OCI-LY3 (cell line): ENCODE results near the gene SCNN1A.

Experiments used
- H2AFZ ChIP-seq: fragments of 200-600, 300-600 bp; shearing (Covaris generic); 2 replicates; pipeline ENCODE4 v1.6.0; 2014; ENCODE audit warnings: antibody characterized with exemption, low read depth, low read length
- H3K27ac ChIP-seq: fragments of 200-600, 300-600 bp; sonication (generic); 2 replicates; pipeline ENCODE4 v1.5.1; 2014; ENCODE audit warnings: mild to moderate bottlenecking, low read length, moderate library complexity, mixed read lengths
- H3K27me3 ChIP-seq: fragments of 200-600, 300-600 bp; sonication (generic); 2 replicates; pipeline ENCODE4 v1.6.1; 2014; ENCODE audit warnings: low read depth, low read length, mixed read lengths
- H3K36me3 ChIP-seq: fragments of 200-600, 300-600 bp; sonication (generic); replicated peaks from 2 replicates; pipeline ENCODE3; 2014; ENCODE audit warnings: low read depth, low read length, mixed read lengths
- H3K4me1 ChIP-seq: fragments of 300-600, 200-600 bp; sonication (generic); 2 replicates; pipeline ENCODE4 v1.6.1; 2014; ENCODE audit warnings: low read length, mixed read lengths
- H3K4me2 ChIP-seq: fragments of 200-600, 300-600 bp; sonication (generic); 2 replicates; pipeline ENCODE4 v1.6.1; 2014; ENCODE audit warnings: low read length, mixed read lengths
- H3K4me3 ChIP-seq: fragments of 300-600, 200-600 bp; sonication (generic); 2 replicates; pipeline ENCODE4 v1.5.1; 2014; ENCODE audit warnings: antibody characterized with exemption, mild to moderate bottlenecking, low read length, moderate library complexity
- H3K79me2 ChIP-seq: fragments of 300-600, 200-600 bp; shearing (Covaris generic); 2 replicates; pipeline ENCODE4 v1.6.1; 2014; ENCODE audit warnings: mild to moderate bottlenecking, low read length, mixed read lengths
- H3K9ac ChIP-seq: fragments of 300-600, 200-600 bp; shearing (Covaris generic); 2 replicates; pipeline ENCODE4 v1.6.0; 2014; ENCODE audit warnings: mild to moderate bottlenecking, low read length, moderate library complexity
- H3K9me3 ChIP-seq: fragments of 200-600, 300-600 bp; shearing (Covaris generic); 2 replicates; pipeline ENCODE4 v1.6.1; 2014; ENCODE audit warnings: low read length, mixed read lengths; ENCODE audit not compliant: insufficient read depth
- H4K20me1 ChIP-seq: fragments of 200-600, 300-600 bp; sonication (generic); 2 replicates; pipeline ENCODE4 v1.6.1; 2016; ENCODE audit warnings: low read length, mixed read lengths; ENCODE audit not compliant: insufficient read depth
- CTCF ChIP-seq: fragments of 200-600, 300-600 bp; sonication (generic); IDR thresholded peaks from 2 replicates; pipeline ENCODE4 v1.5.1; 2014; ENCODE audit warnings: antibody characterized with exemption, low read length, low read depth
- EZH2phosphoT487 ChIP-seq: fragments of 200-600 bp; shearing (Covaris generic); IDR thresholded peaks from 2 replicates; pipeline ENCODE4 v1.6.1; 2018; ENCODE audit warnings: antibody characterized with exemption, mixed run types, low read depth

SCNN1A gene

GRCh38 chr12:6396031-6396430 is 20.7 kb upstream of the SCNN1A start:
- no peak overlapping the region for H3K27ac ChIP-seq
- no peaks in the 10 kb centered on the region for H3K36me3 ChIP-seq
- no peaks in the 10 kb centered on the region for H4K20me1 ChIP-seq
- H3K9ac ChIP-seq = no peak overlapping the region
- peaks cover 15% of the 10 kb centered on the region; the same call in 1 of the 2 replicates for H3K27me3 ChIP-seq
- TF ChIP-seq CTCF (no peak), EZH2phosphoT487 (no peak)
- no peaks in the 10 kb centered on the region for H3K79me2 ChIP-seq
- no peaks in the 10 kb centered on the region for H3K4me1 ChIP-seq
- H3K4me2 ChIP-seq = no peak overlapping the region
- no peak overlapping the region for H2AFZ ChIP-seq
- no peaks in the 10 kb centered on the region for H3K9me3 ChIP-seq
- H3K4me3 ChIP-seq = no peak overlapping the region

- H3K27me3 ChIP-seq = peaks cover 12% of the 10 kb centered on the region; the same call in 1 of the 2 replicates
- no peaks in the 10 kb centered on the region for H3K9me3 ChIP-seq
- no peaks in the 10 kb centered on the region for H3K79me2 ChIP-seq
- no peaks in the 10 kb centered on the region for H4K20me1 ChIP-seq
- no peak overlapping the region for H2AFZ ChIP-seq
- no peak overlapping the region for H3K27ac ChIP-seq
- H3K9ac ChIP-seq = no peak overlapping the region
- TF ChIP-seq CTCF (no peak), EZH2phosphoT487 (no peak)
- no peaks in the 10 kb centered on the region for H3K4me1 ChIP-seq
- no peak overlapping the region for H3K4me2 ChIP-seq
- H3K4me3 ChIP-seq = no peak overlapping the region
- no peaks in the 10 kb centered on the region for H3K36me3 ChIP-seq
Observed at GRCh38 chr12:6394398-6394797, 19.0 kb upstream of the SCNN1A start.

GRCh38 chr12:6393109-6393508 is 17.7 kb upstream of the SCNN1A start:
- TF ChIP-seq EZH2phosphoT487 (no peak), CTCF (no peak)
- Histone ChIP-seq H3K27me3 (peaks cover 19% of the 10 kb centered on the region), H3K79me2 (no peaks in the 10 kb centered on the region), H3K9me3 (no peaks in the 10 kb centered on the region), H4K20me1 (no peaks in the 10 kb centered on the region), H3K4me1 (no peaks in the 10 kb centered on the region), H2AFZ (no peak overlapping the region), H3K36me3 (no peaks in the 10 kb centered on the region), H3K4me2 (no peak overlapping the region), H3K4me3 (no peak overlapping the region), H3K9ac (no peak overlapping the region), H3K27ac (no peak overlapping the region)

DNA sequence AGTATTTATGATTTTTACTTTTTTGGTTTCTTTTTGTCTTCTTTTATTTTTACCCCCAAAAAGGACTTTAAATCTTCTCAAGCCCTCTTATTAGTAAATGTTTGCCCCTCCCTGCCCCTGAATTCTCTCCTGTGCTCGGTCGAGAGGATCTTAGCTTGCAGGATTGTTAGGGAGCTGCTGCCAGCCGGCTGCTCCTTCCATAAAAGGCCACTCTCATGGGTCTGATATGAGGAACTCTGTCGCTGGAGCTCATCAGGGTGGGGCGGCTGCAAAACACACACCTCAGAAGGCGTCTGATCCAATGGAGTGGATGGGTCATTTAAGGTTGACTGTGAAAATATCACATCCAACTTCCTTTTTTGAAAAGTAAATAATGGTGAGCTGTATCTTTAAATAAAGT is 17.1 kb upstream of the SCNN1A start:
- H3K79me2 ChIP-seq = no peaks in the 10 kb centered on the region
- no peak overlapping the region for H3K9ac ChIP-seq
- no peaks in the 10 kb centered on the region for H3K36me3 ChIP-seq
- H3K4me1 ChIP-seq = no peaks in the 10 kb centered on the region
- H3K27ac ChIP-seq = no peak overlapping the region
- H3K4me3 ChIP-seq = no peak overlapping the region
- H3K9me3 ChIP-seq = no peaks in the 10 kb centered on the region
- H3K27me3 ChIP-seq = peaks cover 25% of the 10 kb centered on the region
- H4K20me1 ChIP-seq = no peaks in the 10 kb centered on the region
- H3K4me2 ChIP-seq = no peak overlapping the region
- no peak overlapping the region for H2AFZ ChIP-seq
- no peak for TF ChIP-seq CTCF
- TF ChIP-seq EZH2phosphoT487 = no peak
